H9 (cell line): Measurements from ENCODE around the gene RAPH1. TPM values are rescaled to one million over a fixed set of nuclear protein-coding genes. Genes with fewer than 3 reads are reported as not detected.

Experiments
- DNase-seq: peaks from one replicate; pipeline ENCODE4 v3.0.0-alpha.2; 2017
- H2AFZ ChIP-seq: one replicate; pipeline ENCODE4 v1.6.1; 2013; ENCODE audit warnings: mild to moderate bottlenecking, low read length, control low read depth, moderate library complexity
- H2AK5ac ChIP-seq: 2 replicates; pipeline ENCODE4 v1.6.1; 2013; ENCODE audit warnings: low read length, control low read depth, mixed read lengths; ENCODE audit not compliant: insufficient read length
- H2BK120ac ChIP-seq: one replicate; pipeline ENCODE4 v1.6.1; 2013; ENCODE audit warnings: low read depth, mild to moderate bottlenecking, low read length, control low read depth, inconsistent platforms; ENCODE audit not compliant: poor library complexity, severe bottlenecking
- H2BK12ac ChIP-seq: 2 replicates; pipeline ENCODE4 v1.6.1; 2013; ENCODE audit warnings: low read length, control low read depth, mixed read lengths, low read depth; ENCODE audit not compliant: insufficient read length
- H2BK15ac ChIP-seq: 2 replicates; pipeline ENCODE4 v1.6.1; 2013; ENCODE audit warnings: low read depth, low read length, control low read depth
- H2BK20ac ChIP-seq: one replicate; pipeline ENCODE4 v1.6.1; 2013; ENCODE audit warnings: low read depth, mild to moderate bottlenecking, low read length, control low read depth, inconsistent platforms; ENCODE audit not compliant: poor library complexity, severe bottlenecking
- H2BK5ac ChIP-seq: 2 replicates; pipeline ENCODE4 v1.6.1; 2013; ENCODE audit warnings: low read length, control low read depth, mixed read lengths; ENCODE audit not compliant: insufficient read length
- H3K14ac ChIP-seq: 2 replicates; pipeline ENCODE4 v1.6.1; 2013; ENCODE audit warnings: low read length, control low read depth; ENCODE audit not compliant: insufficient read depth
- H3K18ac ChIP-seq: 2 replicates; pipeline ENCODE4 v1.6.1; 2013; ENCODE audit warnings: low read depth, mild to moderate bottlenecking, mixed read lengths, low read length, control low read depth; ENCODE audit not compliant: insufficient read length
- H3K23ac ChIP-seq: 2 replicates; pipeline ENCODE4 v1.6.1; 2013; ENCODE audit warnings: low read length, control low read depth, mixed read lengths, low read depth; ENCODE audit not compliant: insufficient read length
- H3K23me2 ChIP-seq: 2 replicates; pipeline ENCODE4 v1.6.1; 2013; ENCODE audit warnings: low read depth, mild to moderate bottlenecking, mixed read lengths, low read length, control low read depth; ENCODE audit not compliant: insufficient read length, poor library complexity, severe bottlenecking
- H3K27ac ChIP-seq: 2 replicates; pipeline ENCODE4 v1.5.1; 2013; ENCODE audit warnings: low read length, control low read depth, mixed read lengths, low read depth; ENCODE audit not compliant: insufficient read length
- H3K27me3 ChIP-seq: 2 replicates; pipeline ENCODE4 v1.6.1; 2013; ENCODE audit warnings: low read length, control low read depth, inconsistent platforms; ENCODE audit not compliant: insufficient read depth
- H3K4ac ChIP-seq: 2 replicates; pipeline ENCODE4 v1.6.1; 2013; ENCODE audit warnings: low read depth, mild to moderate bottlenecking, control low read depth, inconsistent platforms, low read length, moderate library complexity
- H3K4me1 ChIP-seq: 2 replicates; pipeline ENCODE4 v1.6.1; 2013; ENCODE audit warnings: low read length, control low read depth, inconsistent platforms; ENCODE audit not compliant: insufficient read depth
- H3K4me2 ChIP-seq: 2 replicates; pipeline ENCODE4 v1.6.1; 2013; ENCODE audit warnings: low read length, control low read depth, mixed read lengths; ENCODE audit not compliant: insufficient read length, insufficient read depth
- H3K56ac ChIP-seq: 2 replicates; pipeline ENCODE4 v1.6.1; 2013; ENCODE audit warnings: low read depth, mild to moderate bottlenecking, mixed read lengths, low read length, control low read depth; ENCODE audit not compliant: insufficient read length
- H3K79me1 ChIP-seq: 2 replicates; pipeline ENCODE4 v1.6.1; 2013; ENCODE audit warnings: low read depth, mild to moderate bottlenecking, moderate library complexity, low read length, control low read depth, inconsistent platforms; ENCODE audit not compliant: insufficient read depth, poor library complexity, severe bottlenecking
- H3K79me2 ChIP-seq: 2 replicates; pipeline ENCODE4 v1.6.1; 2013; ENCODE audit warnings: low read length, control low read depth, inconsistent platforms; ENCODE audit not compliant: insufficient read depth
- H3K9ac ChIP-seq: 2 replicates; pipeline ENCODE4 v1.6.1; 2013; ENCODE audit warnings: low read length, control low read depth, mixed read lengths; ENCODE audit not compliant: insufficient read length; ENCODE audit errors: extremely low read depth
- H3K9me3 ChIP-seq: one replicate; pipeline ENCODE4 v1.6.1; 2013; ENCODE audit warnings: low read depth, low read length, inconsistent platforms; ENCODE audit not compliant: control insufficient read depth
- H3T11ph ChIP-seq: one replicate; pipeline ENCODE4 v1.6.1; 2013; ENCODE audit warnings: mild to moderate bottlenecking, low read length, control low read depth, inconsistent platforms
- H4K20me1 ChIP-seq: one replicate; pipeline ENCODE4 v1.6.1; 2013; ENCODE audit not compliant: control insufficient read depth, insufficient read length, insufficient read depth
- H4K5ac ChIP-seq: 2 replicates; pipeline ENCODE4 v1.6.1; 2013; ENCODE audit warnings: low read depth, mild to moderate bottlenecking, mixed read lengths, low read length, control low read depth; ENCODE audit not compliant: insufficient read length
- H4K8ac ChIP-seq: replicated peaks from 2 replicates; pipeline ENCODE4 v1.6.1; 2013; ENCODE audit warnings: low read length, control low read depth, mixed read lengths, low read depth; ENCODE audit not compliant: insufficient read length
- H4K91ac ChIP-seq: 2 replicates; pipeline ENCODE4 v1.6.1; 2013; ENCODE audit warnings: low read depth, mild to moderate bottlenecking, moderate library complexity, mixed read lengths, low read length, control low read depth; ENCODE audit not compliant: insufficient read length
- H3K27ac Mint-ChIP-seq, 3 experiments: 2 replicates in 2 of 3; 3 replicates in 1 of 3; pipeline ENCODE4 v1.8.0; 2020 to 2021; ENCODE audit warnings: mixed read lengths in 3 of 3, mild to moderate bottlenecking in 1 of 3, moderate library complexity in 1 of 3
- H3K27me3 Mint-ChIP-seq: 2 replicates; pipeline ENCODE4 v1.8.0; 2021; ENCODE audit warnings: low read depth, mild to moderate bottlenecking, moderate library complexity, mixed read lengths
- H3K36me3 Mint-ChIP-seq, 3 experiments: 2 replicates in 2 of 3; 3 replicates in 1 of 3; pipeline ENCODE4 v1.8.0; 2020 to 2021; ENCODE audit warnings: low read depth in 3 of 3, mixed read lengths in 3 of 3; ENCODE audit not compliant: insufficient read depth in 1 of 3
- H3K4me1 Mint-ChIP-seq, 2 experiments: 2 replicates each; pipeline ENCODE4 v1.8.0; 2020; ENCODE audit warnings: mixed read lengths in 2 of 2
- H3K4me3 Mint-ChIP-seq, 2 experiments: 2 replicates in 1 of 2; 3 replicates in 1 of 2; pipeline ENCODE4 v1.8.0; 2020 to 2021; ENCODE audit warnings: mild to moderate bottlenecking in 2 of 2, mixed read lengths in 2 of 2, moderate library complexity in 1 of 2
- H3K9me3 Mint-ChIP-seq, 2 experiments: 2 replicates in 1 of 2; 3 replicates in 1 of 2; pipeline ENCODE4 v1.8.0; 2020; ENCODE audit warnings: mild to moderate bottlenecking in 2 of 2, mixed read lengths in 2 of 2, moderate library complexity in 1 of 2
- WGBS: extraction: QIAGEN DNeasy Blood & Tissue Kit; methylation state at CpG from one replicate; pipeline ENCODE4 v1.1.7; 2013; ENCODE audit warnings: missing lambda C conversion rate, low lambda C conversion rate, mixed read lengths; ENCODE audit not compliant: insufficient read length; ENCODE audit errors: extremely low coverage; 5-methylcytosine and 5-hydroxymethylcytosine counted together
- total RNA-seq: library from RNA; stranded (reverse); gene quantifications from 2 replicates; pipeline ENCODE4 v1.2.1, GENCODE V29; 2021
- TF ChIP-seq, protein P1 (sequence below): fragments of 200-600 bp; sonication (generic); conservative IDR thresholded peaks from 3 replicates; pipeline ENCODE4 v1.8.0; 2021; ENCODE audit warnings: antibody characterized with exemption, mild to moderate bottlenecking

Gene RAPH1
- total RNA-seq, 1 experiment from 2014 or later: 17.1 TPM

DNA sequence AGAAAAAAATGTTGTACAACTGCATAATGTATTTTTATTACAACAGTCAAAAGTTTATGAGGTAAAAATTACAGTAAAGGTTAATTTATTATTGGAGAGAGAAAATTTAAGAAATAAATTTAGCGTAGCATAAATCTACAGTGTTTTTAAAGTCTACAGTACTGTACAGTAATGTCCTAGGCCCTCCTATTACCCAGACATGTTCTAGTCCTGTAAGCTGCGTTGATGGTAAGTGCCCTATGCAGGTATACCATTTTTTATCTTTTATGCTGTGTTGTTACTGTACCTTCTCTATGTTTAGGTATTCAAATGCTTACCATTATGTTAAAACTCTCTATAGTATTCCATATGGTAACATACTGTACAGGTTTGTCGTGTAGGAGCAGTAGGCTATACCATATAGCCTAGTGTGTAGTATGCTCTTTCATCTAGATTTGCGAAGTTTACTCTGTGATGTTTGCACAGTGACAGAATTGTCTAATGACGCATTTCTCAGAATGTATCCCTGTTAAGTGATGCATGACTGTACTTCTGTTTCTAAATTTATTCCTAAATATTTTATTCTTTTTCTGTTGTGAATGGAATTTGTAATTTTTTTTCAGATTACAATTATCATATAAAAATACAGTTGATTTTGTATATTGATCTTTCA is 182.4 kb downstream of the RAPH1 start:
- H3K27me3 ChIP-seq: no peaks in the 10 kb centered on the region
- no peak overlapping the region for H3K23ac ChIP-seq
- Mint-ChIP-seq H3K27me3 (no peaks in the 10 kb centered on the region), H3K4me3 (no peak overlapping the region), H3K27ac (no peak overlapping the region), H3K4me1 (peaks cover 1 to 5% of the 10 kb centered on the region in 2 experiments; a peak in 3 of 4 replicates), H3K9me3 (peaks cover 0 to under 1% of the 10 kb centered on the region in 2 experiments; a peak in 1 of 5 replicates), H3K36me3 (peaks cover 4 to 10% (median 5%) of the 10 kb centered on the region in 3 experiments; a peak in 6 of 7 replicates)
- TF ChIP-seq, protein P1, sequence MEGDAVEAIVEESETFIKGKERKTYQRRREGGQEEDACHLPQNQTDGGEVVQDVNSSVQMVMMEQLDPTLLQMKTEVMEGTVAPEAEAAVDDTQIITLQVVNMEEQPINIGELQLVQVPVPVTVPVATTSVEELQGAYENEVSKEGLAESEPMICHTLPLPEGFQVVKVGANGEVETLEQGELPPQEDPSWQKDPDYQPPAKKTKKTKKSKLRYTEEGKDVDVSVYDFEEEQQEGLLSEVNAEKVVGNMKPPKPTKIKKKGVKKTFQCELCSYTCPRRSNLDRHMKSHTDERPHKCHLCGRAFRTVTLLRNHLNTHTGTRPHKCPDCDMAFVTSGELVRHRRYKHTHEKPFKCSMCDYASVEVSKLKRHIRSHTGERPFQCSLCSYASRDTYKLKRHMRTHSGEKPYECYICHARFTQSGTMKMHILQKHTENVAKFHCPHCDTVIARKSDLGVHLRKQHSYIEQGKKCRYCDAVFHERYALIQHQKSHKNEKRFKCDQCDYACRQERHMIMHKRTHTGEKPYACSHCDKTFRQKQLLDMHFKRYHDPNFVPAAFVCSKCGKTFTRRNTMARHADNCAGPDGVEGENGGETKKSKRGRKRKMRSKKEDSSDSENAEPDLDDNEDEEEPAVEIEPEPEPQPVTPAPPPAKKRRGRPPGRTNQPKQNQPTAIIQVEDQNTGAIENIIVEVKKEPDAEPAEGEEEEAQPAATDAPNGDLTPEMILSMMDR: no peak
- H3K9me3 ChIP-seq: no peaks in the 10 kb centered on the region
- no peak overlapping the region for H3K56ac ChIP-seq
- no peak overlapping the region for H3K27ac ChIP-seq
- no peak overlapping the region for H3K9ac ChIP-seq
- no peaks in the 10 kb centered on the region for H3K23me2 ChIP-seq
- no peak overlapping the region for H3K4me2 ChIP-seq
- no peak overlapping the region for H2AFZ ChIP-seq
- peaks cover 21% of the 10 kb centered on the region; the same call in 1 of the 2 replicates for H3K79me2 ChIP-seq
- H2BK120ac ChIP-seq: no peak overlapping the region
- H4K20me1 ChIP-seq: no peaks in the 10 kb centered on the region
- no peak overlapping the region for H2BK5ac ChIP-seq
- 100% methylated on average over 1 of the region's 5 CpGs for WGBS
- H3K4ac ChIP-seq: no peak overlapping the region
- H3T11ph ChIP-seq: no peak overlapping the region
- H4K91ac ChIP-seq: no peak overlapping the region
- H2AK5ac ChIP-seq: no peak overlapping the region
- DNase-seq: no peak
- H4K5ac ChIP-seq: no peak overlapping the region
- H4K8ac ChIP-seq: no peak overlapping the region
- no peak overlapping the region for H2BK12ac ChIP-seq
- H3K18ac ChIP-seq: no peak overlapping the region
- peaks cover 9% of the 10 kb centered on the region for H3K79me1 ChIP-seq
- no peaks in the 10 kb centered on the region for H3K4me1 ChIP-seq
- no peak overlapping the region for H2BK20ac ChIP-seq
- H3K14ac ChIP-seq: no peak overlapping the region
- no peak overlapping the region for H2BK15ac ChIP-seq
